Subcutaneous abdominal adipose tissue (tissue), 5 donors: ENCODE measurements around the gene MTAP.

Experiments
- H3K27ac ChIP-seq: one replicate; pipeline ENCODE4 v1.7.0; 2013; ENCODE audit warnings: low read depth, mild to moderate bottlenecking, inconsistent platforms, low read length, moderate library complexity
- H3K27me3 ChIP-seq, 5 donors: one replicate each; pipeline ENCODE4 v1.7.0; 2013; ENCODE audit warnings: low read length in 5 of 5, inconsistent platforms in 1 of 5; ENCODE audit not compliant: control insufficient read depth in 5 of 5, insufficient read depth in 4 of 5
- H3K36me3 ChIP-seq, 5 donors: one replicate each; pipeline ENCODE4 v1.7.0; 2013; ENCODE audit warnings: low read length in 5 of 5; ENCODE audit not compliant: control insufficient read depth in 5 of 5, insufficient read depth in 5 of 5
- H3K4me1 ChIP-seq, 5 donors: one replicate each; pipeline ENCODE4 v1.7.0; 2013; ENCODE audit warnings: low read length in 5 of 5, mild to moderate bottlenecking in 3 of 5, moderate library complexity in 1 of 5; ENCODE audit not compliant: control insufficient read depth in 5 of 5, insufficient read depth in 5 of 5
- H3K4me3 ChIP-seq, 5 donors: one replicate each; pipeline ENCODE4 v1.7.0; 2013; ENCODE audit warnings: low read length in 5 of 5, low read depth in 1 of 5
- H3K9ac ChIP-seq, 5 donors: one replicate each; pipeline ENCODE4 v1.7.0; 2013; ENCODE audit warnings: low read length in 5 of 5, mild to moderate bottlenecking in 4 of 5, moderate library complexity in 3 of 5
- H3K9me3 ChIP-seq, 5 donors: one replicate each; pipeline ENCODE4 v1.7.0; 2013; ENCODE audit warnings: low read length in 5 of 5; ENCODE audit not compliant: control insufficient read depth in 5 of 5
- donor health status: healthy.
- donor health status: healthy.
- donor health status: healthy.
- donor health status: healthy.
- donor health status: healthy.

MTAP gene

GRCh38 chr9:21961569-21961968 is 159.1 kb downstream of the MTAP start:
- Histone ChIP-seq H3K27ac (no peak overlapping the region), H3K4me1 (peaks cover 2 to 17% (median 16%) of the 10 kb centered on the region in 5 donors), H3K9me3 (peaks cover 0 to 2% (median 0%) of the 10 kb centered on the region in 5 donors), H3K36me3 (no peaks in the 10 kb centered on the region), H3K27me3 (peaks cover 13 to 21% (median 17%) of the 10 kb centered on the region in 5 donors), H3K9ac (no peak overlapping the region), H3K4me3 (no peak overlapping the region)

GRCh38 chr9:21964925-21965385 is 162.5 kb downstream of the MTAP start:
- H3K4me3 ChIP-seq: peak overlapping the region; percentile 39 to 70 (median 62)

GRCh38 chr9:21965401-21965951 is 163.0 kb downstream of the MTAP start:
- H3K27ac ChIP-seq: no peak overlapping the region
- H3K36me3 ChIP-seq: no peaks in the 10 kb centered on the region
- no peaks in the 10 kb centered on the region for H3K9me3 ChIP-seq
- H3K9ac ChIP-seq: peak overlapping the region in 2 of 5 donors; percentile 16 to 25
- peak overlapping the region; percentile 39 to 70 (median 62) for H3K4me3 ChIP-seq
- peaks cover 2 to 29% (median 23%) of the 10 kb centered on the region in 5 donors for H3K4me1 ChIP-seq
- H3K27me3 ChIP-seq: peaks cover 45 to 60% (median 55%) of the 10 kb centered on the region in 5 donors

More at GRCh38 chr9:21964925-21965385, 162.5 kb downstream of the MTAP start:
- Histone ChIP-seq H3K27me3 (peaks cover 40 to 55% (median 50%) of the 10 kb centered on the region in 5 donors), H3K36me3 (no peaks in the 10 kb centered on the region), H3K4me1 (peaks cover 2 to 29% (median 23%) of the 10 kb centered on the region in 5 donors), H3K27ac (no peak overlapping the region), H3K9me3 (no peaks in the 10 kb centered on the region), H3K9ac (peak overlapping the region in 2 of 5 donors; percentile 16 to 25)

GRCh38 chr9:21966140-21966851 is 163.9 kb downstream of the MTAP start:
- Histone ChIP-seq H3K36me3 (no peaks in the 10 kb centered on the region), H3K4me1 (peaks cover 2 to 30% (median 27%) of the 10 kb centered on the region in 5 donors), H3K27ac (no peak overlapping the region), H3K9me3 (no peaks in the 10 kb centered on the region), H3K27me3 (peaks cover 54 to 68% (median 64%) of the 10 kb centered on the region in 5 donors), H3K4me3 (no peak overlapping the region), H3K9ac (no peak overlapping the region)

GRCh38 chr9:21967169-21967568 is 164.7 kb downstream of the MTAP start:
- H3K4me3 ChIP-seq: no peak overlapping the region
- no peaks in the 10 kb centered on the region for H3K36me3 ChIP-seq
- no peak overlapping the region for H3K9ac ChIP-seq
- no peak overlapping the region for H3K27ac ChIP-seq
- no peaks in the 10 kb centered on the region for H3K9me3 ChIP-seq
- H3K27me3 ChIP-seq: peaks cover 58 to 77% (median 65%) of the 10 kb centered on the region in 5 donors
- peaks cover 2 to 30% (median 27%) of the 10 kb centered on the region in 5 donors for H3K4me1 ChIP-seq

GRCh38 chr9:21967702-21968101 is 165.3 kb downstream of the MTAP start:
- Histone ChIP-seq H3K9me3 (no peaks in the 10 kb centered on the region), H3K4me3 (no peak overlapping the region), H3K27me3 (peaks cover 62 to 82% (median 68%) of the 10 kb centered on the region in 5 donors), H3K27ac (no peak overlapping the region), H3K4me1 (peaks cover 2 to 30% (median 27%) of the 10 kb centered on the region in 5 donors), H3K9ac (no peak overlapping the region), H3K36me3 (no peaks in the 10 kb centered on the region)

GRCh38 chr9:21968331-21969010 is 166.0 kb downstream of the MTAP start:
- Histone ChIP-seq H3K36me3 (no peaks in the 10 kb centered on the region), H3K27ac (no peak overlapping the region), H3K9ac (no peak overlapping the region), H3K27me3 (peaks cover 64 to 90% (median 71%) of the 10 kb centered on the region in 5 donors), H3K4me1 (peaks cover 2 to 30% (median 27%) of the 10 kb centered on the region in 5 donors), H3K4me3 (no peak overlapping the region), H3K9me3 (no peaks in the 10 kb centered on the region)

GRCh38 chr9:21969011-21969940 is 166.8 kb downstream of the MTAP start:
- no peaks in the 10 kb centered on the region for H3K9me3 ChIP-seq
- no peaks in the 10 kb centered on the region for H3K36me3 ChIP-seq
- H3K27ac ChIP-seq: no peak overlapping the region
- peaks cover 71 to 95% (median 79%) of the 10 kb centered on the region in 5 donors for H3K27me3 ChIP-seq
- no peak overlapping the region for H3K4me3 ChIP-seq
- peaks cover 2 to 32% (median 28%) of the 10 kb centered on the region in 5 donors for H3K4me1 ChIP-seq
- no peak overlapping the region for H3K9ac ChIP-seq
